Measurements from ENCODE around the gene ATXN7L1. TPM values are rescaled to one million over a fixed set of nuclear protein-coding genes. Genes with fewer than 3 reads are reported as not detected.
A peak's percentile ranks its signal among the peaks of the same experiment; 100 is the strongest.

ATXN7L1 gene
- total RNA-seq, 1 experiment from 2014 or later = 38.5 TPM

DNA sequence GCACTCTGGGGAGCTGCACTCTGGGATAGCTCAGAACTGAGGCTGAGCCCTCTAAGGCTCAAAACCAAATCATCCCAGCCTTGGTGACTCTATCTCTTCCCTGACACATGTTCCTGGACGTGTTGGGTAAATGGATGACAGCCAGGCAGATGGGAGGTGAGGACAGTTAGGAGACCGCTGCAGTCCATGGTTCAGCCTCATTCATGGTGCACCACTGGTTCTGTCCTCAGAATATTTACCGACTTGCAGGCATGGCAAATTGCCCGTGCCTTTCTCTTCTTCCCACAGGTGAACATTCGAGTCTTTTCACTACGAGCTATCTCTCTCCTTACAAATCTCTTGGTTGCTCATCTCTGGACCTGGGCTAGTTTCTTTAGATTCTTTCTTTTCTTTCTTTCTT is 214.8 kb downstream of the ATXN7L1 start:
- peaks cover 28% of the 10 kb centered on the region for H3K4me1 Mint-ChIP-seq
- no peak for ATAC-seq
- H3K4me3 Mint-ChIP-seq = no peak overlapping the region
- H3K27me3 Mint-ChIP-seq (ENCODE audit: low read depth) = no peaks in the 10 kb centered on the region
- TF ChIP-seq FOXK1 (CRISPR knock-in tag; IDR thresholded peaks at IDR 0.05) (no peak), ZNF121 (CRISPR knock-in tag; IDR thresholded peaks at IDR 0.05) (no peak), ARID4B (CRISPR knock-in tag; IDR thresholded peaks at IDR 0.05; ENCODE audit: borderline replicate concordance) (no peak), JUN (CRISPR knock-in tag; IDR thresholded peaks at IDR 0.05) (no peak)
- H3K27ac Mint-ChIP-seq = no peak overlapping the region
- peaks cover 52% of the 10 kb centered on the region for H3K36me3 Mint-ChIP-seq
- ChIA-PET POLR2A (no interaction called here), CTCF (no interaction called here)
- peaks cover 4% of the 10 kb centered on the region; the same call in 1 of the 2 replicates for H3K9me3 Mint-ChIP-seq
- DNase-seq (ENCODE audit: low spot score) = no peak

GRCh38 chr7:105656922-105657521 is 219.4 kb downstream of the ATXN7L1 start:
- H3K27ac Mint-ChIP-seq = peak overlapping the region; percentile 88
- DNase-seq (ENCODE audit: low spot score) = peak; percentile 88
- H3K4me1 Mint-ChIP-seq = peaks cover 54% of the 10 kb centered on the region
- ChIA-PET CTCF (interaction anchor here (0.5 to 2.5 kb wide), 76 partner anchors 9 to 520 kb away, joined by 3 to 54 read pairs (median 5); partner anchors contain the start of genes ATXN7L1 and EFCAB10), POLR2A (interaction anchor here (0.5 to 1.4 kb wide), 3 partner anchors 32 to 61 kb away, joined by 3 to 8 read pairs (median 7); no protein-coding TSS in a partner anchor)
- no peak for TF ChIP-seq RELA (CRISPR knock-in tag; IDR thresholded peaks at IDR 0.05; ENCODE audit: borderline replicate concordance)
- TF ChIP-seq, protein P1, sequence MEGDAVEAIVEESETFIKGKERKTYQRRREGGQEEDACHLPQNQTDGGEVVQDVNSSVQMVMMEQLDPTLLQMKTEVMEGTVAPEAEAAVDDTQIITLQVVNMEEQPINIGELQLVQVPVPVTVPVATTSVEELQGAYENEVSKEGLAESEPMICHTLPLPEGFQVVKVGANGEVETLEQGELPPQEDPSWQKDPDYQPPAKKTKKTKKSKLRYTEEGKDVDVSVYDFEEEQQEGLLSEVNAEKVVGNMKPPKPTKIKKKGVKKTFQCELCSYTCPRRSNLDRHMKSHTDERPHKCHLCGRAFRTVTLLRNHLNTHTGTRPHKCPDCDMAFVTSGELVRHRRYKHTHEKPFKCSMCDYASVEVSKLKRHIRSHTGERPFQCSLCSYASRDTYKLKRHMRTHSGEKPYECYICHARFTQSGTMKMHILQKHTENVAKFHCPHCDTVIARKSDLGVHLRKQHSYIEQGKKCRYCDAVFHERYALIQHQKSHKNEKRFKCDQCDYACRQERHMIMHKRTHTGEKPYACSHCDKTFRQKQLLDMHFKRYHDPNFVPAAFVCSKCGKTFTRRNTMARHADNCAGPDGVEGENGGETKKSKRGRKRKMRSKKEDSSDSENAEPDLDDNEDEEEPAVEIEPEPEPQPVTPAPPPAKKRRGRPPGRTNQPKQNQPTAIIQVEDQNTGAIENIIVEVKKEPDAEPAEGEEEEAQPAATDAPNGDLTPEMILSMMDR (IDR thresholded peaks at IDR 0.05) = peak; percentile 93
- peaks cover 4% of the 10 kb centered on the region; the same call in 1 of the 2 replicates for H3K9me3 Mint-ChIP-seq
- peak; percentile 25 for ATAC-seq
- H3K4me3 Mint-ChIP-seq = no peak overlapping the region
- H3K36me3 Mint-ChIP-seq = peaks cover 28% of the 10 kb centered on the region
- H3K27me3 Mint-ChIP-seq (ENCODE audit: low read depth) = no peaks in the 10 kb centered on the region

GRCh38 chr7:105655500-105656380 is 220.7 kb downstream of the ATXN7L1 start:
- ChIA-PET CTCF (interaction anchor here (0.7 to 2.9 kb wide), 17 partner anchors 8 to 326 kb away, joined by 3 to 54 read pairs (median 5); no protein-coding TSS in a partner anchor), POLR2A (interaction anchor here (1.1 to 1.4 kb wide), 2 partner anchors 34 to 221 kb away, joined by 3 read pairs; partner anchors contain the start of gene ATXN7L1)
- ATAC-seq (peak; percentile 64), DNase-seq (ENCODE audit: low spot score) (peak; percentile 86)
- no peaks in the 10 kb centered on the region for H3K9me3 Mint-ChIP-seq
- H3K27me3 Mint-ChIP-seq (ENCODE audit: low read depth) = no peaks in the 10 kb centered on the region
- peaks cover 16% of the 10 kb centered on the region for H3K36me3 Mint-ChIP-seq
- H3K27ac Mint-ChIP-seq = peak overlapping the region; percentile 92
- H3K4me3 Mint-ChIP-seq = peak overlapping the region; percentile 46
- TF ChIP-seq PREB (CRISPR knock-in tag; IDR thresholded peaks at IDR 0.05; ENCODE audit: borderline replicate concordance) (no peak), TEAD1 (CRISPR knock-in tag; IDR thresholded peaks at IDR 0.05) (peak; percentile 46; the same call in 1 of the 2 replicates), ZNF232 (CRISPR knock-in tag; IDR thresholded peaks at IDR 0.05) (no peak), NR3C1 (CRISPR knock-in tag; conservative IDR thresholded peaks at IDR 0.05; ENCODE audit: low read depth) (0 out of 2 replicates have a peak, but pooled peaks have one; percentile 22), ETV6 (CRISPR knock-in tag; IDR thresholded peaks at IDR 0.05) (0 out of 2 replicates have a peak, but pooled peaks have one; percentile 29)
- TF ChIP-seq, protein P2, sequence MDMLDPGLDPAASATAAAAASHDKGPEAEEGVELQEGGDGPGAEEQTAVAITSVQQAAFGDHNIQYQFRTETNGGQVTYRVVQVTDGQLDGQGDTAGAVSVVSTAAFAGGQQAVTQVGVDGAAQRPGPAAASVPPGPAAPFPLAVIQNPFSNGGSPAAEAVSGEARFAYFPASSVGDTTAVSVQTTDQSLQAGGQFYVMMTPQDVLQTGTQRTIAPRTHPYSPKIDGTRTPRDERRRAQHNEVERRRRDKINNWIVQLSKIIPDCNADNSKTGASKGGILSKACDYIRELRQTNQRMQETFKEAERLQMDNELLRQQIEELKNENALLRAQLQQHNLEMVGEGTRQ (CRISPR knock-in tag; IDR thresholded peaks at IDR 0.05) = 0 out of 2 replicates have a peak, but pooled peaks have one; percentile 2
- peaks cover 66% of the 10 kb centered on the region for H3K4me1 Mint-ChIP-seq
